Mononuclear cell (primary cell): ENCODE results near the gene CDH4. TPM values are rescaled to one million over a fixed set of nuclear protein-coding genes. Genes with fewer than 3 reads are reported as not detected.

Experiments
- H3K27me3 ChIP-seq: 2 replicates; pipeline ENCODE4 v1.6.0; 2011; ENCODE audit warnings: low read length, control low read depth; ENCODE audit not compliant: insufficient read depth
- H3K4me1 ChIP-seq: 2 replicates; pipeline ENCODE4 v1.5.1; 2011; ENCODE audit warnings: mild to moderate bottlenecking, low read length, control low read depth; ENCODE audit not compliant: insufficient read depth
- H3K4me3 ChIP-seq: 2 replicates; pipeline ENCODE4 v1.5.1; 2011; ENCODE audit warnings: mild to moderate bottlenecking, low read length, moderate library complexity
- H3K9me3 ChIP-seq: 2 replicates; pipeline ENCODE4 v1.5.1; 2011; ENCODE audit warnings: low read depth, mild to moderate bottlenecking, control low read depth, low read length
- total RNA-seq: library from RNA; depleted of rRNA; stranded (reverse); fragments of >200 nt; gene quantifications from one replicate; pipeline ENCODE4 v1.2.3, GENCODE V29; 2012

The CDH4 gene
- total RNA-seq, 1 donor, result under 0.01 TPM

DNA sequence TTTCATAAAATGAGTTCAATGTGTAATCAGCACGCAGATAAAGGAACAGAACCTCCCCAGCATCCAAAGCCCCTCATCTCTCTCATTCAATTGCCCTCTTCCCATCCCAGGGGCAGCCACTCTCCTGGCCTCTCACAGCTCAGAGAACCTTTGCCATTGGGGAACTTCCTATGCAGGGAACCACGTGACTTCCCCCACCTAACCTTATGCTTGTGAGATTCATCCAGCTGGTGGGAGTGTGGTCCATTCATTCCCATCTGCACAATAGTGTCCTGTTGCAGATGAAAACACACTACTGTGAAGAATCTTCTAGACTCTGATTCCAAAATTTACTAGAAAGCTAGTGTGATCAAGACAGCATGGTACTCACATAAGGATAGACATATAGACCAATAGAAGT, 299.3 kb downstream of the CDH4 start:
- H3K9me3 ChIP-seq, result no peaks in the 10 kb centered on the region
- H3K4me3 ChIP-seq, result no peak overlapping the region
- H3K27me3 ChIP-seq, result no peaks in the 10 kb centered on the region
- no peaks in the 10 kb centered on the region for H3K4me1 ChIP-seq

DNA sequence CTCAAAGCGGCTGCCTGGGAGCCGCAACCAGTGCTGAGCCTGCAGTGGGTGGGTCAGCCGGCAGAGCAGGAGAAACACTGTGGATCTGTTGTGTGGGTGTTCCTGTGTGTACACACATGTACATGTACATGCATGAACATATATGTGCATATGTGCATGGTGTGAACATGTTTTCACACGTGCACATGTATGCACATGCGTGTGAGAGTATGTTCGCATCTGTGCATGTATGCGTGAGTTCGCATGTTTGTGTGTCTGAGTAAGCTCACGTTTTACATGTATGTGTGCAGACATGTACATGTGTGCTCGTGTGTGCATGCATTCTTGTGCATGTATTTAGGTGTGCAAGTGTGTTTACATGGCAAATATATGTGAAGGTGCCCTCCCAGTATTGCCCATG, 302.6 kb downstream of the CDH4 start:
- Histone ChIP-seq H3K4me1 (no peaks in the 10 kb centered on the region), H3K4me3 (no peak overlapping the region), H3K27me3 (no peaks in the 10 kb centered on the region), H3K9me3 (no peaks in the 10 kb centered on the region)

DNA sequence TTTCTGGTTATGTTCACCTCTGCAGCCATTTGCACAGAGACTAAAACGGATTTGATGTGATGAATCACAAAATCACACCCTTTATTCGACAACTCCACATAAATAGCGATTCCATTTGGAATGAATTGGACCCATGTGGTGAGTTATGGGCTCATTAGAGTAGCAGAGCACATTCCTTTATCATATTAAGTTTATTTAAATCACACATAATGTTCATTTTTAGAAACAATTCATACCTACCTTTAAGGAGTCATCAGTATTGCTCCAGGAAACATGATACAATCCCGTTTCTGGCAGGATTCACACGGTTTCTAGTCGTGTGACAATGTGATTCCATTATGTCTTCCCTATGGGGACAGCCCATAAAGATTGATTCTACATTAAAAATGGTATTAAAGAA, 303.5 kb downstream of the CDH4 start:
- Histone ChIP-seq H3K4me3 (no peak overlapping the region), H3K4me1 (no peaks in the 10 kb centered on the region), H3K9me3 (no peaks in the 10 kb centered on the region), H3K27me3 (no peaks in the 10 kb centered on the region)

DNA sequence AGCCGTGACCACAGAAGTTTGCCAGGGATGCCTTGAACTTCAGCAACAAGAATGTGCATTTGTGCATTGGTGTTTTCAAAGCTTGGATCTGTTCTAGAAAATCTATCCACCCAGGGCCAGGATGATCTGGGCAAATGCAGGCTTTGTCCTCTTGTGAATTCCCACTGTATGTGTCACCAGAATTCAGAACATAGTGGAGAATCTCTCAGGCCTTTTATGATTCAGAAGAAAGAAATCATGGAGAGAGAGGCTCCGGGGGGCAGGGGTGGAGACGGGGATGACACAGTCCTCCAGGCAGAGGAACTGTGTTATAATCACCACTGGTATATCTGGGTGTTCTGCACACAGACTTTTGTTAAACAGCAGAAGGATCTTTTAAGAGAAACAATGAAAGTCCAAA, 304.1 kb downstream of the CDH4 start:
- Histone ChIP-seq H3K27me3 (no peaks in the 10 kb centered on the region), H3K4me3 (no peak overlapping the region), H3K4me1 (no peaks in the 10 kb centered on the region), H3K9me3 (no peaks in the 10 kb centered on the region)

DNA sequence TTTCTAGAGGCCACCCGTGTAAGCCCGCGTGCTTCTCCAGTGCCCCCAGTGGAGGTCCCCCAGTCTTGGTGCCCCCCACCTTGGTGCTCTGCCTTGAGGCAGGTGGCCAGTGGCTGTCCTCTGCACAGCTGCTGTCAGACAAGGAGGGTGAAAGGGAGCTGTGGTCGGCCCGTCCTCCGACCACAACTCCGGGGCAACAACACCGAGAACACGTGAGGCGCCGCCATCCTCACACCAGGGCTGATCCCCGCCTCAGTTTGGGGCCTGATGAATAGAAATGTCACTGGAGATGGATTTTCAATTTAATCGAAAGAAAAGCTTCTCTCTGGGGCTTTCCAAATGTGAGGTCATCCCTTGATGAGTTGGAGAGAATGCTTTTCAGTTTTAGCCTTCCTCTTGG, 304.6 kb downstream of the CDH4 start:
- Histone ChIP-seq H3K27me3 (no peaks in the 10 kb centered on the region), H3K9me3 (no peaks in the 10 kb centered on the region), H3K4me3 (no peak overlapping the region), H3K4me1 (no peaks in the 10 kb centered on the region)

DNA sequence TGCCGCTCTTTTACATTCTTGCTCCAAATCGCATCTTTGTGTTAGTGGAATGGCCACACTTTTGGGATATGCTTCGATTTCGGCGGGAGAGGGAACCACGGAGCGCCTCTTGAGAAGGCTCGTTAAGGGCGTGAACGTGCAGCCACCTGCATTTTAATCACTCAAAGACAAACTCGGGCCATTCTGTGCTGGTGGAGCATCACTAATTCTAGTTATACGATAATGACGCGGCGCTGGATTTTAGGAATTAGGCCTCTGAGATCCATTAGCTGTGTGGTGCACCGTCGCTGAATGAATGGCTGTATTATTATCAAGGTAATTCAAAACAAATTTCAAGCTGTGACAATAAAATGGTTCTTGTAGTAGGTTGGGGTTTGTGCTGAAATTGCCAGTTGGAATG, 305.6 kb downstream of the CDH4 start:
- Histone ChIP-seq H3K27me3 (no peaks in the 10 kb centered on the region), H3K4me3 (no peak overlapping the region), H3K9me3 (no peaks in the 10 kb centered on the region), H3K4me1 (no peaks in the 10 kb centered on the region)

DNA sequence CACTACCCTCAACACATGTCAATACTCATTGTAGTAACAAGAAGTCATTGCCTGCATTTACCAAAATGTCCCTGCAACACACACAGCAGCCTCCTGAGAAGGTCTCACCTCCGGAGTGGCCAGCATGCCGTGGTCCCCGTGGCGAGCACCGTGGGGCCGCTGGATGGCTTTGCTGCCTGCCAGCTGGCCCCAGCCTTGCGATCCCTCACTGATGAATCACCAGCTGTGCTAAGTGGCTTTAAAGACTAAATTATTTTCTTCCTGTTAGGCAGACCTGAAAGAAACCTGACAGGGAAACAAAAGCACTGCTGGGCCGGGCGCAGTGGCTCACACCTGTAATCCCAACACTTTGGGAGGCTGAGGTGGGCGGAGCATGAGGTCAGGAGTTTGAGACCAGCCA, 306.7 kb downstream of the CDH4 start:
- Histone ChIP-seq H3K4me1 (no peaks in the 10 kb centered on the region), H3K9me3 (no peaks in the 10 kb centered on the region), H3K4me3 (no peak overlapping the region), H3K27me3 (no peaks in the 10 kb centered on the region)

DNA sequence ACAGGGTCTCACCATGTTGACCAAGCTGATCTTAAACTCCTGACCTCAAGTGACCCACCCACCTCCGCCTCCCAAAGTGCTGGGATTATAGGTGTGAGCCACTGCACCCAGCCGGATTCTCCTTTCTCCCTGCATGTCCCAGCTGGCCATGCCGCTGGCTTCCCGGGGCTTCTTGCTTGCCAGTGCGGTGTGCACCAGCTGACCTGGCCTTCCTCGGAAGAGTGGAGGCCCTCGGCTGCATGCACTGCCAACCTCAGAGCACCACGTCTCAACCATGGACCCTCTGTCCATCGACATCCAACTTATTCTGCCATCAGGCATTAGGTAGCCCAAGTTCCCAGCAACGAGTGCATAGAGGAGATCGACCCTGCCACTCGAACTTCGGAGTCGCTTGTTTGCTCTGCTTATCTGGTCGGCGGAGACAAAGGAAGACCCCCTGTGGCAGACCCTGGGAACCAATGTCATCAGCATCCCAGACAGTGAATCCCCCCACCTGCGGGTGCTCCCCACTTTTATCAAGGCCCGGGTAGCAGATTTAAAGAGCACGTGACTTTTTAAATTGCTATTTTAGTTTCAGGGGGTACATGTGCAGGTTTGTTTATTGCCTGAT, 307.8 kb downstream of the CDH4 start:
- H3K4me3 ChIP-seq, result no peak overlapping the region
- H3K4me1 ChIP-seq, result no peaks in the 10 kb centered on the region
- no peaks in the 10 kb centered on the region for H3K9me3 ChIP-seq
- H3K27me3 ChIP-seq, result no peaks in the 10 kb centered on the region

DNA sequence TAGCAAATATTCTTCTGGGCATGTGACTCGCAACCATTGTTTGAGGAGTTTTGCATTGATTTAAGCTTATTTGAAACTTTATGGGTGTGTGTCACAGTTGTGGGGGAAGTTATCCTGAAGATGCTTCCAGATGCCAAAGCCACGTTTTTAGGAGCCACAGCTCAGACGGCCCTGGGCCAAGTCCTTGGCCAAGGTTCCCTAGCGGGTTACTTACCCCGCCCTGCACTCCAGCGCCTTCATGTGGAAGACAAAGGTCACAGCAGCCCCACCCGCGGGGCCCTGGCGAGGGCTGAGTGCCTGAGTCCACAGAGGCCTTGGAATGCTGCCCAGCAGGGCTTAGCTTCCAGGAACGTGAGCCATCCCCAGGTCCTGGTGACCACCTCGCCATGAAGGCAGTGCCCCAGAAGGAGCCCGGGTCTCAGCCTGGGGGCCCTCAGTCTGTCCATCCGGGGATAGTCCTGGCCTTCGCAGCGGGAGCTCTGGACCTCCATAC, 308.3 kb downstream of the CDH4 start:
- H3K4me1 ChIP-seq, result no peaks in the 10 kb centered on the region
- no peak overlapping the region for H3K4me3 ChIP-seq
- no peaks in the 10 kb centered on the region for H3K27me3 ChIP-seq
- no peaks in the 10 kb centered on the region for H3K9me3 ChIP-seq

DNA sequence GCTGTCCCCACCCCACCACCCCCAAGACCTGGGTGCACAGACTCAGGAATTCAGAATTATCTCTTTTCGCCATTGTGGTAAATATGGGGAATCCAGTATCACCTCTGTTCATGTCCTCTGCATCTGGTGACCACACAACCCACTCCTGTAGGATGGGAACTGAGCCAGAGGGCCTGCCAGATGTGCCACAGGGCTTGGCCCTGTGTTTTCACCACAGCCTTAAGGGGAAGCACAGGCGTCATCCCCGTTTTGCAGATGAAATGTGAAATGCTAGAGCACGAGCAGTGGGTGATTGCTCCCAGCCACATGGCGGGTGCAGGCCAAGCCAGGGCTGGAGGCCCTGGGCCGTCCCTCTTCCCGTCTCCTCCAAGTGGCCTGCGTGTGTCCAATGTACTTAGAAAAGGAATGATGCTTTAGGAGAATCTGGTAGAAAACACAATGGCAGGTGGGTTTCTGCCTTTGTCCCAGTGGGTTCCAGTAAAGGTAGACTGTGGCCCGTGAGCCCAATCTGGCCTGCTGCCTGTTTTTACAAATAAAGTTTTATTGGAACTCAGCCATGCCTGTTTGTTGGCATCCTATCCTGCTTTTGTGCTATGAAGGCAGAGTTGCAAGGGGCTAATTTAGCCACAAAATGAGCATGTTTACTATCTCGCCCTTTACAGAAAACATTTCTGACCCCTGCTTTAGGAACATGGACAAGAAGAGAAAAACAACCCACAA, 309.2 kb downstream of the CDH4 start:
- Histone ChIP-seq H3K4me3 (no peak overlapping the region), H3K27me3 (no peaks in the 10 kb centered on the region), H3K9me3 (no peaks in the 10 kb centered on the region)

DNA sequence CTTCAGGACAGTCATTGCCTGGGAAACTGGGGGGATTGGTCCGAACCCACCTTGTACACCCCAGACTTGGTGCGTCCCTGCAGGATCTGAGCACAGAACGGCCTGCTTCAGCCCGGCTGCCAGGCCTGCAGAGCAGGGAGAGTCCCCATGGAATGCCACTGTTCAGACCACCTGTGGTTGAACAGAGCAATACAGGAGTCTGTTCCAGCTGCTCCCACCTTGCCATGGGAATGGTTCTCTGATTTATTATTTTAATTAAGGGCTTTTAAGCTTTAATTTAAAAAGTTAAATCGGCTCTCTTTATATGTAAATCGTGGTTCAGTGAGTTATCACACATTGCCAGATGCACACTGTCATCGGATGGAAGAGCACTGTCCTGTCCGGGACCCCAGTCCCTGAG, 310.4 kb downstream of the CDH4 start:
- Histone ChIP-seq H3K4me3 (no peak overlapping the region), H3K4me1 (no peaks in the 10 kb centered on the region), H3K27me3 (no peaks in the 10 kb centered on the region), H3K9me3 (no peaks in the 10 kb centered on the region)

More for the DNA sequence above, 309.2 kb downstream of the CDH4 start:
- H3K4me1 ChIP-seq, result no peaks in the 10 kb centered on the region

DNA sequence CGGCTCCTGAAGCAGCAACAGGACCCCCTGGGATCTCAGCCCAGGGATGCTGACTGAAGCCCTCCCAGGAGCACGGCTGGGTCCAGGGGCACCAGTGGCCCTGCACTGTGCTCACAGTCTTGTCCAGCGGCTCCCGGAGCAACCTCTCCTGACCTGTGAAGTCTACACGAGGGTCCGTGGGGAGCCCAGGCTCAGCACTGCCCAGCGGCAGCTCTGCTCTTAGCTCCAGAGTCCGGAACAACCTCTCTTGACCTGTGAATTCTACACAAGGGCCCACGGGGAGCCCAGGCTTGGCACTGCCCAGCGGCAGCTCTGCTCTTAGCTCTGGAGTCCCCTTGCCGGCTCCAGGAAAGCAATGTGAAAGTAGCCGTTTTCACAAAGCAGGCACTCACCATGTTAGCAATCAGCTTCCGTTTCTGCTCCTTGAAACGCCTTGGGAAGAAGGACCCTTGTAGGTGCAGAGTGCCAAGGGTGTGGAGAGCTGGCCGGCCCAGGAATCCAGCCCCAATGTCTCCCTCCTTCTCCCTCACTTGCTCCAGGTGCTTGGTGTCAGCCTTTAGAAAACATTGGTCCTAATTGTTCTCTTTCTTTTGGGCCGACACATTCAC, 310.9 kb downstream of the CDH4 start:
- H3K4me1 ChIP-seq, result no peaks in the 10 kb centered on the region
- H3K9me3 ChIP-seq, result no peaks in the 10 kb centered on the region
- H3K27me3 ChIP-seq, result no peaks in the 10 kb centered on the region
- H3K4me3 ChIP-seq, result no peak overlapping the region

DNA sequence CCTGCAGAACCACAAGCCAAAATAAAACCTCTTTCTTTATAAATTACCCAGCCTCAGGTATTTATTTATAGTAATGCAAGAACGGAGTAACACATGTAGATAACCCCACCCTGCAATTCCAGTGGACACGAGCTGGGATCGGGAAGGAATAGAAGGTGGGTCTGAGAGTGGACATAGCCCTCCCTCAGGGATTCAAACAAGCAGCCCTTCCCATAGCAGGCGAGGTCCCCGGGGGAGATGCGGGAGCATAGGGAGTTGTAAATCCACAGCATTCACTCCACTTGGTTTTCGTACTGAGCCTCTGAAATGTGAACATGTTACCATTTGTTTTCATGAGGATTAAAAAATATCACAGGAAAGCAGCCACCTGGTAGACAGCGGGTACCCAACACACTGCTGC, 312.6 kb downstream of the CDH4 start:
- no peak overlapping the region for H3K4me3 ChIP-seq
- no peaks in the 10 kb centered on the region for H3K4me1 ChIP-seq
- no peaks in the 10 kb centered on the region for H3K9me3 ChIP-seq
- no peaks in the 10 kb centered on the region for H3K27me3 ChIP-seq

DNA sequence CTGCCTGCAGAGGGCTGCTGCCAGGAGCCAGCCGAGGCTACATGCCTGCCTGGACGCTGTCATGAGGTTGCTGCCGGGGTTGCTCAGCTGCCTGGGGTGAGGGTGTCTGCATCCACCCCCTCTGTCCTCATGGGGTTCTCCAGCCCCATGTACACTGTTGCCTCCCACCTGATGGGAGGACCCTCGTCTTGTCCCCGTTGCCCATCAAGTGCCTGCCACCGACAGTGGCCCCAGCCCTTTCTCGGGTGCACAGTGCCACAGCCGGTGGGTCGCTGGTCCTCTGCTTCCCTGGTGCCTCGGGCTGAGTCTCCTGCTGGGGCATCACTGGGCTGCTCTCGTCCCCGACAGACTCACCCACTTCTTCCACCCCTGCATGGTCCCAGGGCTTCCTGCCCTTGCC, 313.7 kb downstream of the CDH4 start:
- Histone ChIP-seq H3K4me1 (no peaks in the 10 kb centered on the region), H3K27me3 (no peaks in the 10 kb centered on the region), H3K4me3 (no peak overlapping the region), H3K9me3 (no peaks in the 10 kb centered on the region)

DNA sequence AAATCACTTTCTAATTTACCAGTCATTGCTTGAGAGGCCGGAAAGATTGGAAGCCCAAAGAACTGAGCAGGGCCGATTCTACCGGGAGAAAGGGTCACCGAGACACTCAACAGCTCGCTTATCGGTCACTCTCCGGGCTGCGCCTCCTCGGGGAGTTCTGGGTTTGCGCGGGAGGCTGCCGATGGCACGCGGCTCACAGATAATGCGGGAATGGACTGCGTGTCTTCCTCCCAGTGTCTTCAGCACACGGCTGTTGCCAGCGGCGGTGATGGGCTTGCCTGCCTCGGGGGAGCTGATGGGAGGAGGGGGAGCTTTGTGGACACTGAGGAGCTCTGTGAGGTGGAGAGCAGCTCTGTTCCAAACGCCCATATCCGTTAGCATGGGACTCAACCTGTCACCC, 314.6 kb downstream of the CDH4 start:
- Histone ChIP-seq H3K27me3 (no peaks in the 10 kb centered on the region), H3K4me1 (no peaks in the 10 kb centered on the region), H3K4me3 (no peak overlapping the region), H3K9me3 (no peaks in the 10 kb centered on the region)

DNA sequence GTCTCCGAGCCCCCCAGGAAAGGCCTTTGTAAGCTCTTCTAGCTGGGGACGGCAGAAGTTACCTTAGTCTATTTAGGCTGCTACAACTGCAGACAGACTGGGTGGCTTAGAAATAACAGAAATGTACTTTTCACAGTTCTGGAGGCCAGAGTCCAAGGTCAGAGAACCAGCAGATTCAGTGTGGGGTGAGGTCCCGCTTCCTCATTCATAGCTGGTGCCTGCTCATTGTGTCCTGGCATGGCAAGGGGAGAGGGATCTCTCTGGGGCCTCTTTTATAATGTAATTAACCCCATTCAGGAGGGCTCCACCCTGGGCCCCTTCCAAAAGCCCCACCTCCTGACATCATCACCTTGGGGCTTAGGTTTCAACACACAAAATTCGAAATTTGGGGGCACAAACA, 315.1 kb downstream of the CDH4 start:
- H3K27me3 ChIP-seq, result no peaks in the 10 kb centered on the region
- no peaks in the 10 kb centered on the region for H3K4me1 ChIP-seq
- H3K9me3 ChIP-seq, result no peaks in the 10 kb centered on the region
- no peak overlapping the region for H3K4me3 ChIP-seq
